ENCODE measurements around the gene TBC1D5.

TBC1D5 gene

GRCh38 chr3:17157713-17158112 lies 584.7 kb downstream of the TBC1D5 start:
- no peak for TF ChIP-seq CTCF (IDR thresholded peaks at IDR 0.05; ENCODE audit: extremely low read depth, insufficient read depth, missing control alignments)
- no peak for DNase-seq (ENCODE audit: low spot score)

GRCh38 chr3:17156864-17157263 lies 585.6 kb downstream of the TBC1D5 start:
- DNase-seq (ENCODE audit: low spot score), result no peak
- TF ChIP-seq CTCF (IDR thresholded peaks at IDR 0.05; ENCODE audit: extremely low read depth, insufficient read depth, missing control alignments), result no peak
- in situ Hi-C loops (cut with MboI; ENCODE audit: low pct_unique_long_range_greater_than_20kb, low sequenced_read_pairs, unreplicated experiment), result no loop called here

More at GRCh38 chr3:17157713-17158112, 584.7 kb downstream of the TBC1D5 start:
- in situ Hi-C loops (cut with MboI; ENCODE audit: low pct_unique_long_range_greater_than_20kb, low sequenced_read_pairs, unreplicated experiment), result no loop called here

- in situ Hi-C loops (cut with MboI; ENCODE audit: low pct_unique_long_range_greater_than_20kb, low sequenced_read_pairs, unreplicated experiment), result no loop called here
- DNase-seq (ENCODE audit: low spot score), result no peak
- no peak for TF ChIP-seq CTCF (IDR thresholded peaks at IDR 0.05; ENCODE audit: extremely low read depth, insufficient read depth, missing control alignments)
Measured at GRCh38 chr3:17155951-17156350, 586.5 kb downstream of the TBC1D5 start.

GRCh38 chr3:17154941-17155340 lies 587.5 kb downstream of the TBC1D5 start:
- no peak for DNase-seq (ENCODE audit: low spot score)
- in situ Hi-C loops (cut with MboI; ENCODE audit: low pct_unique_long_range_greater_than_20kb, low sequenced_read_pairs, unreplicated experiment), result no loop called here
- TF ChIP-seq CTCF (IDR thresholded peaks at IDR 0.05; ENCODE audit: extremely low read depth, insufficient read depth, missing control alignments), result no peak

GRCh38 chr3:17154221-17154620 lies 588.2 kb downstream of the TBC1D5 start:
- no peak for TF ChIP-seq CTCF (IDR thresholded peaks at IDR 0.05; ENCODE audit: extremely low read depth, insufficient read depth, missing control alignments)
- no peak for DNase-seq (ENCODE audit: low spot score)
- in situ Hi-C loops (cut with MboI; ENCODE audit: low pct_unique_long_range_greater_than_20kb, low sequenced_read_pairs, unreplicated experiment), result no loop called here

- no peak for TF ChIP-seq CTCF (IDR thresholded peaks at IDR 0.05; ENCODE audit: extremely low read depth, insufficient read depth, missing control alignments)
- in situ Hi-C loops (cut with MboI; ENCODE audit: low pct_unique_long_range_greater_than_20kb, low sequenced_read_pairs, unreplicated experiment), result no loop called here
Measured at GRCh38 chr3:17153209-17153608, 589.2 kb downstream of the TBC1D5 start.

More at GRCh38 chr3:17153209-17153608, 589.2 kb downstream of the TBC1D5 start:
- DNase-seq (ENCODE audit: low spot score), result no peak

Measured in GM13977 (cell line).